ENCODE results near the gene FANCM. TPM values are rescaled to one million over a fixed set of nuclear protein-coding genes. Genes with fewer than 3 reads are reported as not detected.
"Not testable (repeated sequence)": the region's sequence is repeated elsewhere in the genome, so short reads cannot be mapped to it uniquely, and the experiment has no call there.

FANCM gene
- total RNA-seq, 1 donor from 2014 or later = 13.1 TPM

- intact Hi-C loops (cut with micrococcal nuclease) = no loop called here
These were observed 669 bp downstream of the FANCM start for GRCh38 chr14:45136399-45136798.

GRCh38 chr14:45140661-45141187 lies 5.0 kb downstream of the FANCM start:
- intact Hi-C loops (cut with micrococcal nuclease) = no loop called here

GRCh38 chr14:45142083-45142482 lies 6.4 kb downstream of the FANCM start:
- intact Hi-C loops (cut with micrococcal nuclease) = not testable (repeated sequence)

GRCh38 chr14:45144658-45145057 lies 8.9 kb downstream of the FANCM start:
- intact Hi-C loops (cut with micrococcal nuclease) = no loop called here

- intact Hi-C loops (cut with micrococcal nuclease) = no loop called here
These were observed 9.5 kb downstream of the FANCM start for GRCh38 chr14:45145214-45145613.

GRCh38 chr14:45149602-45150001 lies 13.9 kb downstream of the FANCM start:
- intact Hi-C loops (cut with micrococcal nuclease) = no loop called here

GRCh38 chr14:45150386-45150890 lies 14.7 kb downstream of the FANCM start:
- intact Hi-C loops (cut with micrococcal nuclease) = no loop called here

- intact Hi-C loops (cut with micrococcal nuclease) = loop anchor here (1.0 to 5.0 kb wide), 2 partner anchors 46 to 112 kb away; no protein-coding TSS in a partner anchor
These were observed 20.3 kb downstream of the FANCM start for GRCh38 chr14:45156067-45156466.

- intact Hi-C loops (cut with micrococcal nuclease) = no loop called here
These were observed 34.2 kb downstream of the FANCM start for GRCh38 chr14:45169906-45170305.

GRCh38 chr14:45177076-45177475 lies 41.3 kb downstream of the FANCM start:
- intact Hi-C loops (cut with micrococcal nuclease) = no loop called here

GRCh38 chr14:45181329-45181728 lies 45.6 kb downstream of the FANCM start:
- intact Hi-C loops (cut with micrococcal nuclease) = no loop called here

GRCh38 chr14:45181806-45182205 lies 46.1 kb downstream of the FANCM start:
- intact Hi-C loops (cut with micrococcal nuclease) = no loop called here

GRCh38 chr14:45185100-45185814 lies 49.5 kb downstream of the FANCM start:
- intact Hi-C loops (cut with micrococcal nuclease) = no loop called here

GRCh38 chr14:45194964-45195363 lies 59.2 kb downstream of the FANCM start:
- intact Hi-C loops (cut with micrococcal nuclease) = loop anchor here (2.0 kb wide), 1 partner anchor 58 kb away; the partner anchor contains the start of gene MIS18BP1

- intact Hi-C loops (cut with micrococcal nuclease) = no loop called here
These were observed 62.8 kb downstream of the FANCM start for GRCh38 chr14:45198551-45198950.

GRCh38 chr14:45199230-45199629 lies 63.5 kb downstream of the FANCM start:
- intact Hi-C loops (cut with micrococcal nuclease) = no loop called here

- intact Hi-C loops (cut with micrococcal nuclease) = loop anchor here (5.0 kb wide), 2 partner anchors 45 to 240 kb away; partner anchors contain the start of genes KLHL28 and TOGARAM1
These were observed 66.2 kb downstream of the FANCM start for GRCh38 chr14:45201905-45202304.

- intact Hi-C loops (cut with micrococcal nuclease) = loop anchor here (5.0 kb wide), 2 partner anchors 47 to 242 kb away; partner anchors contain the start of genes KLHL28 and TOGARAM1
These were observed 68.5 kb downstream of the FANCM start for GRCh38 chr14:45204241-45204640.

- intact Hi-C loops (cut with micrococcal nuclease) = no loop called here
These were observed 74.4 kb downstream of the FANCM start for GRCh38 chr14:45210159-45210558.

- intact Hi-C loops (cut with micrococcal nuclease) = no loop called here
These were observed 75.6 kb downstream of the FANCM start for GRCh38 chr14:45211295-45211694.

GRCh38 chr14:45212231-45212630 lies 76.5 kb downstream of the FANCM start:
- intact Hi-C loops (cut with micrococcal nuclease) = no loop called here

GRCh38 chr14:45213716-45214115 lies 78.0 kb downstream of the FANCM start:
- intact Hi-C loops (cut with micrococcal nuclease) = not testable (repeated sequence)

GRCh38 chr14:45214341-45214740 lies 78.6 kb downstream of the FANCM start:
- intact Hi-C loops (cut with micrococcal nuclease) = not testable (repeated sequence)
